ENCODE measurements around the gene ADARB2.

GRCh38 chr10:1567152-1567551, 170.2 kb downstream of the ADARB2 start:
- TF ChIP-seq BCL11A (tag by site-specific recombination; IDR thresholded peaks at IDR 0.05; ENCODE audit: low read depth) (no peak), SETDB1 (IDR thresholded peaks at IDR 0.05; ENCODE audit: insufficient read length, low read length) (no peak), ZNF350 (tag by site-specific recombination; IDR thresholded peaks at IDR 0.05) (no peak), ATF2 (tag by site-specific recombination; IDR thresholded peaks at IDR 0.05; ENCODE audit: low read depth) (no peak)
